ENCODE measurements around the gene PUM2.

GRCh38 chr2:20368706-20369105 lies 18.1 kb upstream of the PUM2 start:
- TF ChIP-seq POLR2A (IDR thresholded peaks at IDR 0.05; ENCODE audit: low read length) (no peak), GATA1 (IDR thresholded peaks at IDR 0.05; ENCODE audit: low read depth, low read length) (no peak)

Measured in erythroblast (primary cell).